HTERT RPE-1 (cell line): Measurements from ENCODE around the gene LRP2.
"Not testable (repeated sequence)": the region's sequence is repeated elsewhere in the genome, so short reads cannot be mapped to it uniquely, and the experiment has no call there.

Experiments
- in situ Hi-C: fragments of 300-500 bp; cut with MboI; formaldehyde crosslinking; loops from 4 replicates; pipeline ENCODE4 v1.14.3; 2020; ENCODE audit warnings: low sequenced_read_pairs

LRP2 gene

GRCh38 chr2:169348321-169349024, 13.9 kb downstream of the LRP2 start:
- in situ Hi-C loops: no loop called here

DNA sequence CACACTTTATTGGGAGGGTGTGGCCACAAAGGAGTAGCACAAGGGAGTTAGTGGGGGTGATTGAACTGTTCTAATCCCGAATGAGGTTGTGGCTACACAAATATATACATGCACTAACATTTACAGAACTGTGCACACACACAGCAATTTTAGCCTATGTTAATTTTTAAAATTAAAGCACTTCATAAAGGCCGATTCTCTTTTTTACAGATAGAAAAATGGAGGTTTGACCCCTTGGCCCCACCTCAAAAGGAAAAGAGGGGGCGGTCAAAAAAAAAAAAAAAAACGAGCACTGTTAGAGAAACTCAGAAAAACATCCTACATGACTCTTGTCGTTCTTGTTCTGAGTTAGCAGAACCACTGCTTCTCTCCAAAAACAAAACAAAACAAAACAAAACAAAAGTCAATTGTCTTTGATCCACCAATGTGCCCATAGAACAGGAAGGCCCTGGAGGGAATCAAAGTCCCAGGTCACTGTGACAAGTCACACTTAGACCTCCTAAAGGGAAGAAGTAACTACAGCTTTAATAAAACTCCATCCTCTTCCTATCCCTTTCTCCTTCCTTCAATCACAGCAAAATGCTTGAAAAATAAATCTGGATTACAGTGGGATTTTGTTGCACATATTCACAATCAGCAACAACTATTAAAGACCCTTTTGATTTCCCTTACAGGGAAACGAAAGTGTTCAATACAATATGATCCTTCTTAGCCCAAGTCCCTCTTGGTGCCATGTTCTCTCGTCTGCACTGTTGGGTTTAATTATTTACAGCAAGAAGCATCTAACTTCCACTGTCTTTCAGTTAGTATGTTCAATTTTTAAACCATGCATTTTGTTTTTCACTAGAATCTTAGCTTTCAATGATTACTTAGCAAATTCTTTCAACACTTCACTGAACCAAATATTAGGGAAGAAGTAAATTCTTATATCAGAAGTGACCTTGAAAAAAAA, 16.6 kb downstream of the LRP2 start:
- in situ Hi-C loops: no loop called here

GRCh38 chr2:169344736-169345485, 17.4 kb downstream of the LRP2 start:
- in situ Hi-C loops: no loop called here

GRCh38 chr2:169343202-169343601, 19.1 kb downstream of the LRP2 start:
- in situ Hi-C loops: no loop called here

- in situ Hi-C loops: no loop called here
Measured at GRCh38 chr2:169339657-169340056, 22.7 kb downstream of the LRP2 start.

DNA sequence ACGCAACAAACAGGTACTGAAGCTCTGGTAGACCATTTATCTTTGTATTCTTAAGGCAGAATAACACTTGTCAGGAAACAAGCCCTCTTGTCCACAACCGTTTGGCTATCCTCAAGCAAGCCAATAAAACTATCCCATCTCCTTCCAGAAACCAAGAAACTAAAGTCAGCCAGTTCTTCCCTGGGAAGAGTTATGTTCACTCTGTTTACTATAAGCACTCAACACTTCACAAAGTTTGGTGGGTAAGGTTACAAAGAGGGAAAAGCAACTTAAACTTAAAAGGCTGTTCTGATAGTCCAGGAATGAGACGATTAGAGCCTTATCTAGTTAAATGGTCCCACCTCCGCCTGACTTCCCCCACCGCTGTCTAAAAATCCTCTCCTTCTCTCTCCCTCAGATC, 25.6 kb downstream of the LRP2 start:
- in situ Hi-C loops: no loop called here

DNA sequence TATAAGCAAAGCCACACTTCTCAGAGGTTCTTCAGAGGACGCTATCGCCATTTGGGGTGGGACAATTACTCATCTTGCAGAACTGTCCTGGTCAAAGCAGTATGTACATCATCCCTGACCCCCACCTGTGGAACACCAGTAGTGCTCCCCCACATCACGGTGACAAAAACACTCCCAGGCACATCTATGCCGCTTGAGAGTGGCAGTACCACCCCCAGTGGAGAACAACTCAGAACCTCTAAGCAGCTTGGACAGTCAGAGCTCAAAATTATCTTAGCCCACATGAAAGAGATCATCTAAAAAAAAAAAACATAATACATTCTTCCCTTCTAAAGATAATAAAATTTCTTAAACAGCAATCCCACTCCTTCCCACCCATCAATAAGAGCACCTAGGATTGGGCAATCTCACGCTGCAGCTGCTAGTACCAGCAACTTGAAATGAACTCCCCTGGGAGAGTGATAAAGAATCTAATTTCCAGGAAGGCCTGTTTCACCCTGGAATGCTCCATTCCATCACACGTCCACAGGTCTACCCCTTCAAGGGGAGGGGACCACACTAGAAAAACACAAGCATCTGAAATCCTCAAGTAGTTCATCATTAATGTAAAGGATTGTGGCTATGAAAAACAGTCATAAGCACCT, 31.7 kb downstream of the LRP2 start:
- in situ Hi-C loops: no loop called here

GRCh38 chr2:169329688-169330554, 32.4 kb downstream of the LRP2 start:
- in situ Hi-C loops: no loop called here

DNA sequence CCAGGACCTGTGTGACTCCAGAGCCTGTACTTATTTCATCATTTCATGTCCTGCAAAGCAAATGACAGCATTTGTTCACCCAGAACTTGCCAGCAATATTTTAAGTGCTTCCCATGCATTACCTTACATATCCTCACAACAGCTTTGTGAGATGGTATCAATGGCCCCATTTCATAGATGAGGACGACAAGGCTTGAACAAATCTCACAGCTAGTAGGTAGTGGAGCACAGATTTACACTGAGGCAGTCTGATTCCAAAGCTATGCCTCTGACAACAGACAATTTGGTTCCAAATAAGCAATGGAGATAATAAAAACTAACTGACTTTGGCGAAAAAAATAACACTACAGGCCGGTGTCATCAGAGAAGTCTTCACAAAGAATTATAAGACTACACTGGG, 33.5 kb downstream of the LRP2 start:
- in situ Hi-C loops: no loop called here

DNA sequence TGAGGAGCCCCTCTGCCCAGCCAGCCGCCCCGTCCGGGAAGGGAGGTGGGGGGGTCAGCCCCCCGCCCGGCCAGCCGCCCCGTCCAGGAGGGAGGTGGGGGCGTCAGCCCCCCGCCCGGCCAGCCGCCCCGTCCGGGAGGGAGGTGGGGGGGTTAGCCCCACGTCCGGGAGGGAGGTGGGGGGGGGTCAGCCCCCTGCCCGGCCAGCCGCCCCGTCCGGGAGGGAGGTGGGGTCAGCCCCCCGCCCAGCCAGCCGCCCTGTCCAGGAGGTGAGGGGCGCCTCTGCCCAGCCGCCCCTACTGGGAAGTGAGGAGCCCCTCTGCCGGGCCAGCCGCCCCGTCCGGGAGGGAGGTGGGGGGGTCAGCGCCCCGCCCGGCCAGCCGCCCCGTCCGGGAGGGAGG, 34.5 kb downstream of the LRP2 start:
- in situ Hi-C loops: not testable (repeated sequence)

DNA sequence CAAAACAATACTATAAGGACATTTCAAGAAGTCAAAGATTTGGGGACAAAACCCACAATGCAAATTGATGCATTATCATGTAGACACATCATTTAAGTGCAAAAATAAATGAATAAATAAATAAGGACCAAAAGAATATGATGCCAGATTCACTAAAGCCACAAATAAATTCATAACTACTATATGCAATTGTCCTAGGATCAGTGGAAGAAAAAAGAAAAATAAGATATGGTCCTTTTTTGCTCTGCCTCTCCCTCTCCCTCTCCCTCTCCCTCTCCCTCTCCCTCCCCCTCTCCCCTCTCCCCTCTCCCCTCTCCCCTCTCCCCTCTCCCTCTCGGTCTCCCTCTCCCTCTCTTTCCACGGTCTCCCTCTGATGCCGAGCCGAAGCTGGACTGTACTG, 36.4 kb downstream of the LRP2 start:
- in situ Hi-C loops: not testable (repeated sequence)

DNA sequence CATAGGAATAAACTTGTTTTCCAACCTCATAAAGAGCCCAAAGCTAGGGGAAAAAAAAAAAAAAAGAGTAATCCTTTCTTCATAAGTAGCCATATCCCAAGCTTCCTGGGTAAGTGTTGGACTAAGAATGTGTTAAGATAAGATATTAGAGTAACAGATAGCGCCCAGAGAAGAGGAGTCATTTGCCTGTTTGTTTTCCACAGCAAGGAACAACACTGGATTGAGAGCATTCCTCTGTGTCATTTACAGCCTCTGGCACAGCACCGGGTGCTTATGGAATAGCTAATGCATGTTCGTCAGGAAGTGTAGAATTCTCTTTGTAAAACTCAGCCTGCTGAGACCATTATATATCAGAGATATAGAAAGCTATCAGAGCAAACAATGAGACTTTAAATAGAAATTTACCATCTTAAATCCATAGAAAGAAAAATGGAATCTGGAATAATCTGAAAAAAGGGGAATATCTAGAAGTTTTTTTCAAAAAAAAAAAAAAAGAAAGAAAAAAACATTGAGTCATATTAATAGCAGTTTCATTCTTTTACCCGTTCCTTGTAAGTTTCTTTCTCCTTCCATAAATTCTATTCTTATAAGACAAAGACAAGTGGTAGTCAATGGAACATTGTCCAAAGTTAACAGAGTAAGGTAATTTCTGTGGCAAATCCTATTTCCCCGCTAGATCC, 37.6 kb downstream of the LRP2 start:
- in situ Hi-C loops: no loop called here

- in situ Hi-C loops: no loop called here
Measured at GRCh38 chr2:169323841-169324240, 38.5 kb downstream of the LRP2 start.

GRCh38 chr2:169320561-169320960, 41.8 kb downstream of the LRP2 start:
- in situ Hi-C loops: no loop called here

DNA sequence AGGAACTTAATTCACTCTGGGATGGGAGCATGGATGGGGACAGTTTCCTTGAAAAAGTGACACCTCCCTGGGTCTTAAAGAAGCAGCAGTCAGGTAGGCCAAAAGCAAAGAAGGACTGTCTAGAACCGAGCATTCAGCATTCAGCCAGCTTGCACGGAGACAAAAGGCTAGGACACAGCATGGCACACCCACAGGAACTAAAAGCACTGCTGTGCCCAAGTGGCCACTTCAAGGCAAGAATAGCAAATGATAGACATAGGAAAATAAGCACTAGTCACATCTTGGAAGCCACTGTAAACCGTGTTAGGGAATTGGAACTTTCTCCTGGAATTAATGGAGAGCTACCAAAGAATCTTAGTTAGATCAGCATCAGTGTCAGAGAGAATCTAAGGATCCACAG, 47.0 kb downstream of the LRP2 start:
- in situ Hi-C loops: no loop called here

GRCh38 chr2:169308349-169308748, 54.0 kb downstream of the LRP2 start:
- in situ Hi-C loops: not testable (repeated sequence)

GRCh38 chr2:169304689-169305088, 57.6 kb downstream of the LRP2 start:
- in situ Hi-C loops: not testable (repeated sequence)

- in situ Hi-C loops: no loop called here
Measured at GRCh38 chr2:169303579-169304305, 58.6 kb downstream of the LRP2 start.

DNA sequence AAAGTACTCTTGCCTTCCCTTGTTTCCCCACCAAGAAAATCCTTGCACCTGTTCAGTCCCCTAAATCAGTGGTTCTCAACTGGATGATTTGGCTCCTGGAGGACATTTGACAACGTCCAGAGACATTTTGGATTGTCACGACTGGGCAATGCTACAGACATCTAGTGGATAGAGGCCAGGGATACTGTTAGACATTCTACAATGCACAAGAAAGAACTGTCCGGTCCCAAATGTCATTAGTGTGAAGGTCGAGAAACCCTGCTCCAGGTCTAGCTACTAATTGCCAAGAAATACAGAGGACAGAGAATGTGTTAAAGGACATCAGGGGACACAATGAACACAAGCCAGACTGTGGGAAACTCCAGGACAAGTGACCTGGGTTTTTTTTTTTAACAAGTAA, 60.0 kb downstream of the LRP2 start:
- in situ Hi-C loops: no loop called here
